ENCODE results near the gene TRAPPC3.

- no peak for TF ChIP-seq CTCF (IDR thresholded peaks at IDR 0.05)
- TF ChIP-seq EZH2 (IDR thresholded peaks at IDR 0.05; ENCODE audit: borderline replicate concordance, insufficient read depth, low read depth, low read length, poor library complexity, severe bottlenecking): no peak
These were observed 6.4 kb upstream of the TRAPPC3 start, which contains the start of gene MAP7D1 for GRCh38 chr1:36155408-36156328.
